GM19351 (cell line): ENCODE measurements around the gene TACC3.

ENCODE experiments used
- ATAC-seq: cut with Tn5 transposase; IDR thresholded peaks from one replicate; pipeline ENCODE4 v1.9.1; 2021; ENCODE audit warnings: mild to moderate bottlenecking, moderate library complexity; ENCODE audit not compliant: unreplicated experiment

TACC3 gene

GRCh38 chr4:1757836-1758235 lies 36.5 kb downstream of the TACC3 start:
- no peak for ATAC-seq

GRCh38 chr4:1758306-1759121 lies 37.2 kb downstream of the TACC3 start:
- no peak for ATAC-seq

GRCh38 chr4:1759170-1759817 lies 38.0 kb downstream of the TACC3 start:
- ATAC-seq = no peak

- no peak for ATAC-seq
Measured at GRCh38 chr4:1759818-1760223, 38.5 kb downstream of the TACC3 start.

- ATAC-seq = no peak
Measured at GRCh38 chr4:1760521-1761071, 39.3 kb downstream of the TACC3 start.

GRCh38 chr4:1761130-1761689 lies 39.9 kb downstream of the TACC3 start:
- ATAC-seq = no peak

GRCh38 chr4:1762264-1763010 lies 41.1 kb downstream of the TACC3 start:
- ATAC-seq = no peak

- no peak for ATAC-seq
Measured at GRCh38 chr4:1763070-1763549, 41.8 kb downstream of the TACC3 start.

GRCh38 chr4:1763550-1764080 lies 42.3 kb downstream of the TACC3 start:
- no peak for ATAC-seq

GRCh38 chr4:1764670-1765069 lies 43.3 kb downstream of the TACC3 start:
- no peak for ATAC-seq

- no peak for ATAC-seq
Measured at GRCh38 chr4:1765409-1766072, 44.2 kb downstream of the TACC3 start.

GRCh38 chr4:1766106-1767060 lies 45.1 kb downstream of the TACC3 start:
- no peak for ATAC-seq

- ATAC-seq = no peak
Measured at GRCh38 chr4:1767061-1767769, 45.9 kb downstream of the TACC3 start.

- ATAC-seq = no peak
Measured at GRCh38 chr4:1767770-1768366, 46.5 kb downstream of the TACC3 start.

- no peak for ATAC-seq
Measured at GRCh38 chr4:1768367-1769034, 47.2 kb downstream of the TACC3 start.

- ATAC-seq = no peak
Measured at GRCh38 chr4:1769692-1770091, 48.4 kb downstream of the TACC3 start.

- no peak for ATAC-seq
Measured at GRCh38 chr4:1770245-1770644, 48.9 kb downstream of the TACC3 start.
